ENCODE measurements around the gene ALG12.

GRCh38 chr22:49930596-49931412, 12.6 kb upstream of the ALG12 start:
- TF ChIP-seq FOSL2 (IDR thresholded peaks at IDR 0.05; ENCODE audit: borderline replicate concordance, low read depth) (no peak), CTCF (IDR thresholded peaks at IDR 0.05) (peak; percentile 45), TCF12 (IDR thresholded peaks at IDR 0.05) (no peak), EP300 (IDR thresholded peaks at IDR 0.05; ENCODE audit: borderline replicate concordance in 1 of 2, low read depth in 1 of 2, low read length in 1 of 2) (no peak), EZH2phosphoT487 (IDR thresholded peaks at IDR 0.05; ENCODE audit: borderline replicate concordance, low read depth) (no peak), SMC3 (IDR thresholded peaks at IDR 0.05; ENCODE audit: low read depth, low read length) (peak; percentile 54), CHD2 (IDR thresholded peaks at IDR 0.05; ENCODE audit: low read length, partially characterized antibody) (no peak)
